Keratinocyte (primary cell): ENCODE results near the gene ZC2HC1B. TPM values are rescaled to one million over a fixed set of nuclear protein-coding genes. Genes with fewer than 3 reads are reported as not detected.

Source experiments
- DNase-seq: peaks from one replicate; pipeline ENCODE4 v3.0.0-alpha.2; 2011; ENCODE audit warnings: low read depth, missing footprints, low spot score
- FAIRE-seq: peaks from 2 replicates; lab custom pipeline; 2011; peaks lifted over from hg19 to GRCh38; lab: Jason Lieb, UNC
- H2AFZ ChIP-seq: 2 replicates; pipeline ENCODE4 v1.6.0; 2012; ENCODE audit warnings: low read length, control low read depth, inconsistent platforms; ENCODE audit not compliant: control insufficient read depth
- H3K27ac ChIP-seq: 2 replicates; pipeline ENCODE4 v1.5.1; 2011; ENCODE audit warnings: low read length; ENCODE audit not compliant: control insufficient read depth, insufficient read depth
- H3K27me3 ChIP-seq: 3 replicates; pipeline ENCODE4 v1.6.0; 2011; ENCODE audit warnings: low read length; ENCODE audit not compliant: control insufficient read depth, insufficient read depth; ENCODE audit errors: extremely low read depth
- H3K36me3 ChIP-seq, 2 experiments: 2 replicates in 1 of 2; 3 replicates in 1 of 2; pipeline ENCODE4 v1.5.1; 2011; ENCODE audit warnings: low read length in 2 of 2, mild to moderate bottlenecking in 1 of 2; ENCODE audit not compliant: control insufficient read depth in 2 of 2, insufficient read depth in 2 of 2; ENCODE audit errors: extremely low read depth in 1 of 2
- H3K4me1 ChIP-seq: 3 replicates; pipeline ENCODE4 v1.5.1; 2011; ENCODE audit warnings: low read length; ENCODE audit not compliant: control insufficient read depth, insufficient read depth; ENCODE audit errors: extremely low read depth
- H3K4me2 ChIP-seq: 3 replicates; pipeline ENCODE4 v1.6.0; 2011; ENCODE audit warnings: low read depth, low read length; ENCODE audit not compliant: control insufficient read depth, insufficient read depth; ENCODE audit errors: extremely low read depth
- H3K4me3 ChIP-seq, 3 experiments: fragments of 200-600 bp in 1 of 3; sonication (generic) in 1 of 3; 2 replicates in 2 of 3; 3 replicates in 1 of 3; pipeline ENCODE4 v1.5.1; 2011 to 2016; ENCODE audit warnings: low read length in 3 of 3, mild to moderate bottlenecking in 3 of 3, control low read depth in 2 of 3, inconsistent platforms in 1 of 3, low read depth in 1 of 3, mixed read lengths in 1 of 3, mixed run types in 1 of 3, moderate library complexity in 1 of 3; ENCODE audit not compliant: control insufficient read depth in 2 of 3, insufficient read depth in 2 of 3; ENCODE audit errors: extremely low read depth in 1 of 3
- H3K79me2 ChIP-seq: 2 replicates; pipeline ENCODE4 v1.6.0; 2012; ENCODE audit warnings: low read length; ENCODE audit not compliant: control insufficient read depth, insufficient read depth
- H3K9ac ChIP-seq: 3 replicates; pipeline ENCODE4 v1.6.0; 2011; ENCODE audit warnings: low read length; ENCODE audit not compliant: control insufficient read depth, insufficient read depth; ENCODE audit errors: extremely low read depth
- H3K9me1 ChIP-seq: 3 replicates; pipeline ENCODE4 v1.6.0; 2011; ENCODE audit warnings: low read length; ENCODE audit not compliant: control insufficient read depth, insufficient read depth; ENCODE audit errors: extremely low read depth
- H3K9me3 ChIP-seq: 2 replicates; pipeline ENCODE4 v1.5.1; 2012; ENCODE audit warnings: low read depth, low read length; ENCODE audit not compliant: control insufficient read depth
- H4K20me1 ChIP-seq: 3 replicates; pipeline ENCODE4 v1.6.0; 2011; ENCODE audit warnings: low read length; ENCODE audit not compliant: control insufficient read depth, insufficient read depth; ENCODE audit errors: extremely low read depth
- EZH2 ChIP-seq: IDR thresholded peaks from one replicate; pipeline ENCODE4 v1.6.1; 2012; ENCODE audit warnings: inconsistent platforms, mild to moderate bottlenecking, low read length, moderate library complexity
- dilution Hi-C: fragments of 300-500 bp; cut with MboI; formaldehyde crosslinking; loops from one replicate; pipeline ENCODE4 v1.7.0; 2020; ENCODE audit warnings: low sequenced_read_pairs; ENCODE audit not compliant: extremely low pct_ligation_motif_present
- polyA plus RNA-seq, 5 experiments: library from polyadenylated mRNA; depleted of rRNA in 3 of 5; stranded (reverse) in 3 of 5; stranded (forward) in 1 of 5; unstranded in 1 of 5; fragments of >200 nt; gene quantifications; 1 replicate in 1 of 5; 2 replicates in 3 of 5; 3 replicates in 1 of 5; pipeline versions ENCODE4 v1.2.1 to v1.2.3, GENCODE V29; 2011 to 2012; ENCODE audit warnings: missing spikeins in 2 of 5, low read depth in 1 of 5, low replicate concordance in 1 of 5
- TF ChIP-seq, protein P1 (sequence below), 3 experiments: IDR thresholded peaks in 1 of 3; conservative IDR thresholded peaks in 1 of 3; optimal IDR thresholded peaks in 1 of 3; 2 replicates in 2 of 3; 3 replicates in 1 of 3; pipeline versions ENCODE3 to v1.5.1; 2011; ENCODE audit warnings: low read length in 3 of 3, mild to moderate bottlenecking in 3 of 3, moderate library complexity in 2 of 3, control low read depth in 1 of 3, inconsistent platforms in 1 of 3; ENCODE audit not compliant: insufficient read depth in 2 of 3; ENCODE audit errors: extremely low read depth in 1 of 3

Gene ZC2HC1B
- polyA plus RNA-seq, 1 donor (not counting 4 experiments of a cell fraction or from before 2014, with no cell fraction given): not detected

DNA sequence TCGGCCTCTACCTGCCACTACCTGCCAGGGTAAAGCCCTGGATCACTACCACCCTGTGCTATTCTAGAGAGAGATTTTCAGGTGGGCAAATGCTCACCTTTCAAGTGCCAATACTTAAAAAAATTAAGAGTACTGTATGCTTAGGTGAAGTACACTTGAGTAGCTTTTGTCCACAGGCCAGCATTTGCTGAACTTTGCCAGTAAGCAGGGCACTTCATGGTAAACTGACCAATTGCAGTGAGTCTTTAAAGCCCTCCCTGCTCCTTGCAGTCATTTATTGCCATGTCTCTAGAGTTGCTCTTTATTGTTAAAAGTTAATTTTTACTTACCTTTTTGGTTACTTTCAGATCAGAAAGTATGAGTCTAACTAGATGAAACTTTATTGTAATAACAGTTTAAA is 85.3 kb downstream of the ZC2HC1B start:
- Histone ChIP-seq H3K4me1 (no peaks in the 10 kb centered on the region), H2AFZ (no peak overlapping the region), H3K9me3 (no peaks in the 10 kb centered on the region), H3K27me3 (peaks cover 2% of the 10 kb centered on the region), H3K4me2 (no peak overlapping the region), H3K9me1 (no peaks in the 10 kb centered on the region), H3K9ac (no peak overlapping the region), H4K20me1 (no peaks in the 10 kb centered on the region), H3K4me3 (no peak overlapping the region), H3K27ac (no peak overlapping the region), H3K79me2 (no peaks in the 10 kb centered on the region), H3K36me3 (peaks cover 0 to 3% of the 10 kb centered on the region in 2 experiments)
- TF ChIP-seq EZH2: no peak
- TF ChIP-seq, protein P1, sequence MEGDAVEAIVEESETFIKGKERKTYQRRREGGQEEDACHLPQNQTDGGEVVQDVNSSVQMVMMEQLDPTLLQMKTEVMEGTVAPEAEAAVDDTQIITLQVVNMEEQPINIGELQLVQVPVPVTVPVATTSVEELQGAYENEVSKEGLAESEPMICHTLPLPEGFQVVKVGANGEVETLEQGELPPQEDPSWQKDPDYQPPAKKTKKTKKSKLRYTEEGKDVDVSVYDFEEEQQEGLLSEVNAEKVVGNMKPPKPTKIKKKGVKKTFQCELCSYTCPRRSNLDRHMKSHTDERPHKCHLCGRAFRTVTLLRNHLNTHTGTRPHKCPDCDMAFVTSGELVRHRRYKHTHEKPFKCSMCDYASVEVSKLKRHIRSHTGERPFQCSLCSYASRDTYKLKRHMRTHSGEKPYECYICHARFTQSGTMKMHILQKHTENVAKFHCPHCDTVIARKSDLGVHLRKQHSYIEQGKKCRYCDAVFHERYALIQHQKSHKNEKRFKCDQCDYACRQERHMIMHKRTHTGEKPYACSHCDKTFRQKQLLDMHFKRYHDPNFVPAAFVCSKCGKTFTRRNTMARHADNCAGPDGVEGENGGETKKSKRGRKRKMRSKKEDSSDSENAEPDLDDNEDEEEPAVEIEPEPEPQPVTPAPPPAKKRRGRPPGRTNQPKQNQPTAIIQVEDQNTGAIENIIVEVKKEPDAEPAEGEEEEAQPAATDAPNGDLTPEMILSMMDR (optimal IDR thresholded peaks at IDR 0.05 in 1 of 3, IDR thresholded peaks at IDR 0.05 in 1 of 3, conservative IDR thresholded peaks at IDR 0.05 in 1 of 3; ENCODE audit: extremely low read depth in 1 of 3, insufficient read depth in 2 of 3, low read length in 3 of 3): no peak
- no peak for DNase-seq
- FAIRE-seq: no peak
- dilution Hi-C loops: no loop called here

DNA sequence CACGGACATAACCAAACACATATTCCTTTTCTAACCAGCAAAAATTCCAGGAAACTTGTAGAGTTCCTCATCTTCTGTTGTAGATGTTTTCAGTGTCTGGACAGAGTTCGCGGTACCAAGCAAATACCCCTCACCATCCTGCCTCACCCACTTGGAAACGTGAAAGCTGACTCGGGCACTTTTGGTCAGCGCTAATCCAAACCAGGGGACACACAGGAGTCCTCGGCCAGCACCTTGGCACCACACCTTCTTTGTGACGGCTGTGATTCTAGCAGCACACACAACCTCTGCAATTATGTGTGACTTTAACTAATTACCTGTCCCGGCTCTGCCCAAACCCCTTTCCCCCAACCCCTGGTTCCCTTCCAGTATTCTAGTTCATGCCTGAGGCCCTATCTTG is 85.7 kb downstream of the ZC2HC1B start:
- TF ChIP-seq, protein P1 (optimal IDR thresholded peaks at IDR 0.05 in 1 of 3, IDR thresholded peaks at IDR 0.05 in 1 of 3, conservative IDR thresholded peaks at IDR 0.05 in 1 of 3; ENCODE audit: extremely low read depth in 1 of 3, insufficient read depth in 2 of 3, low read length in 3 of 3): no peak
- no peak for TF ChIP-seq EZH2
- Histone ChIP-seq H3K4me3 (no peak overlapping the region), H3K27ac (no peak overlapping the region), H3K4me1 (no peaks in the 10 kb centered on the region), H3K9me3 (no peaks in the 10 kb centered on the region), H3K36me3 (peaks cover 0 to 3% of the 10 kb centered on the region in 2 experiments), H2AFZ (no peak overlapping the region), H4K20me1 (no peaks in the 10 kb centered on the region), H3K27me3 (peaks cover 2% of the 10 kb centered on the region), H3K9ac (no peak overlapping the region), H3K79me2 (no peaks in the 10 kb centered on the region), H3K4me2 (no peak overlapping the region), H3K9me1 (no peaks in the 10 kb centered on the region)
- dilution Hi-C loops: no loop called here
- no peak for DNase-seq
- FAIRE-seq: no peak
